WTC11 (cell line): ENCODE data around the gene SLC26A11. TPM values are rescaled to one million over a fixed set of nuclear protein-coding genes. Genes with fewer than 3 reads are reported as not detected.

Experiments used
- ATAC-seq: fragments of 200-7000 bp; cut with Tn5 transposase; 2 replicates; pipeline ENCODE4 v1.10.0; 2021; ENCODE audit warnings: mild to moderate bottlenecking, moderate library complexity
- CTCF ChIA-PET: fragments of 300-600 bp; sonication (Branson Sonifier 250); formaldehyde crosslinking; loops from one replicate; lab custom pipeline; 2021; ENCODE audit warnings: antibody characterized with exemption; lab: Charles Lee
- POLR2A ChIA-PET: fragments of 350-600 bp; sonication (Branson Sonifier 250); formaldehyde crosslinking; loops from one replicate; lab custom pipeline; 2021; ENCODE audit warnings: antibody characterized with exemption; lab: Charles Lee
- DNase-seq: peaks from one replicate; pipeline ENCODE4 v3.0.0; 2021; ENCODE audit warnings: low spot score
- H3K27ac Mint-ChIP-seq: 2 replicates; pipeline ENCODE4 v1.8.0; 2021; ENCODE audit warnings: mixed read lengths
- H3K27me3 Mint-ChIP-seq: 2 replicates; pipeline ENCODE4 v1.8.0; 2021; ENCODE audit warnings: low read depth, mild to moderate bottlenecking, moderate library complexity, mixed read lengths
- H3K36me3 Mint-ChIP-seq: 2 replicates; pipeline ENCODE4 v1.8.0; 2021; ENCODE audit warnings: mixed read lengths
- H3K4me1 Mint-ChIP-seq: 2 replicates; pipeline ENCODE4 v1.8.0; 2022; ENCODE audit warnings: mixed read lengths
- H3K4me3 Mint-ChIP-seq: 2 replicates; pipeline ENCODE4 v1.8.0; 2021; ENCODE audit warnings: mild to moderate bottlenecking, moderate library complexity, mixed read lengths
- H3K9me3 Mint-ChIP-seq: 2 replicates; pipeline ENCODE4 v1.8.0; 2021; ENCODE audit warnings: mixed read lengths
- CBFB ChIP-seq: sonication (generic); formaldehyde crosslinking; IDR thresholded peaks from 2 replicates; pipeline ENCODE4 v1.8.1; 2022; ENCODE audit warnings: mild to moderate bottlenecking, low read depth, missing genetic modification reagents
- CREB1 ChIP-seq: sonication (generic); formaldehyde crosslinking; IDR thresholded peaks from 2 replicates; pipeline ENCODE4 v1.8.0; 2023; ENCODE audit warnings: mild to moderate bottlenecking, missing genetic modification reagents
- CREM ChIP-seq: sonication (generic); formaldehyde crosslinking; IDR thresholded peaks from 2 replicates; pipeline ENCODE4 v1.8.1; 2022; ENCODE audit warnings: mild to moderate bottlenecking, missing genetic modification reagents, moderate library complexity
- ESRRA ChIP-seq: sonication (generic); formaldehyde crosslinking; IDR thresholded peaks from 2 replicates; pipeline ENCODE4 v1.8.1; 2022; ENCODE audit warnings: mild to moderate bottlenecking, missing genetic modification reagents, borderline replicate concordance
- JAZF1 ChIP-seq: fragments of 250-450 bp; sonication (Bioruptor Pico); IDR thresholded peaks from 2 replicates; pipeline ENCODE4 v1.9.0; 2021; ENCODE audit warnings: moderate library complexity, mild to moderate bottlenecking, inconsistent platforms
- KAT7 ChIP-seq: sonication (generic); formaldehyde crosslinking; IDR thresholded peaks from 2 replicates; pipeline ENCODE4 v1.8.1; 2023; ENCODE audit warnings: missing genetic modification reagents, mild to moderate bottlenecking, borderline replicate concordance
- NFATC4 ChIP-seq: fragments of 250-450 bp; sonication (Bioruptor Pico); IDR thresholded peaks from 2 replicates; pipeline ENCODE4 v1.9.0; 2021; ENCODE audit warnings: mild to moderate bottlenecking
- NFE2L1 ChIP-seq: sonication (generic); formaldehyde crosslinking; IDR thresholded peaks from 2 replicates; pipeline ENCODE4 v1.8.1; 2023; ENCODE audit warnings: missing genetic modification reagents
- NR2C2 ChIP-seq: sonication (generic); formaldehyde crosslinking; IDR thresholded peaks from 2 replicates; pipeline ENCODE4 v1.8.0; 2022; ENCODE audit warnings: mild to moderate bottlenecking, missing genetic modification reagents
- SP1 ChIP-seq: sonication (generic); formaldehyde crosslinking; conservative IDR thresholded peaks from 2 replicates; pipeline ENCODE4 v1.8.1; 2022; ENCODE audit warnings: missing genetic modification reagents
- TCF7 ChIP-seq: sonication (generic); formaldehyde crosslinking; IDR thresholded peaks from 2 replicates; pipeline ENCODE4 v1.8.0; 2022; ENCODE audit warnings: mild to moderate bottlenecking, low read depth, missing genetic modification reagents, moderate library complexity
- TEAD1 ChIP-seq: sonication (generic); formaldehyde crosslinking; IDR thresholded peaks from 2 replicates; pipeline ENCODE4 v1.8.0; 2022; ENCODE audit warnings: mild to moderate bottlenecking, missing genetic modification reagents
- TEAD4 ChIP-seq: sonication (generic); formaldehyde crosslinking; IDR thresholded peaks from 2 replicates; pipeline ENCODE4 v1.8.0; 2022; ENCODE audit warnings: mild to moderate bottlenecking, missing genetic modification reagents
- TP53 ChIP-seq: sonication (generic); formaldehyde crosslinking; IDR thresholded peaks from 2 replicates; pipeline ENCODE4 v1.8.1; 2023; ENCODE audit warnings: mild to moderate bottlenecking, missing genetic modification reagents
- ZNF121 ChIP-seq: sonication (generic); formaldehyde crosslinking; IDR thresholded peaks from 2 replicates; pipeline ENCODE4 v1.8.0; 2023; ENCODE audit warnings: missing genetic modification reagents
- total RNA-seq: library from RNA; stranded (reverse); gene quantifications from 3 replicates; pipeline ENCODE4 v1.2.3, GENCODE V29; 2021
- TF ChIP-seq, protein P1 (sequence below): sonication (generic); formaldehyde crosslinking; IDR thresholded peaks from 2 replicates; pipeline ENCODE4 v1.8.1; 2022; ENCODE audit warnings: mild to moderate bottlenecking, missing genetic modification reagents, moderate library complexity, borderline replicate concordance
- TF ChIP-seq, protein P2 (sequence below): sonication (generic); formaldehyde crosslinking; IDR thresholded peaks from 2 replicates; pipeline ENCODE4 v1.8.0; 2023; ENCODE audit warnings: missing genetic modification reagents
- TF ChIP-seq, protein P3 (sequence below): sonication (generic); formaldehyde crosslinking; IDR thresholded peaks from 2 replicates; pipeline ENCODE4 v1.8.1; 2022; ENCODE audit warnings: mild to moderate bottlenecking, moderate library complexity, missing genetic modification reagents
- TF ChIP-seq, protein P4 (sequence below): sonication (generic); formaldehyde crosslinking; IDR thresholded peaks from 2 replicates; pipeline ENCODE4 v1.8.1; 2023; ENCODE audit warnings: mild to moderate bottlenecking, missing genetic modification reagents, moderate library complexity
- TF ChIP-seq, protein P5 (sequence below): sonication (generic); formaldehyde crosslinking; IDR thresholded peaks from 2 replicates; pipeline ENCODE4 v1.8.0; 2022; ENCODE audit warnings: mild to moderate bottlenecking, missing genetic modification reagents
- TF ChIP-seq, protein P6 (sequence below): sonication (generic); formaldehyde crosslinking; IDR thresholded peaks from 2 replicates; pipeline ENCODE4 v1.8.0; 2022; ENCODE audit warnings: mild to moderate bottlenecking, missing genetic modification reagents

The SLC26A11 gene
- total RNA-seq, 1 experiment from 2014 or later, result 26.4 TPM

DNA sequence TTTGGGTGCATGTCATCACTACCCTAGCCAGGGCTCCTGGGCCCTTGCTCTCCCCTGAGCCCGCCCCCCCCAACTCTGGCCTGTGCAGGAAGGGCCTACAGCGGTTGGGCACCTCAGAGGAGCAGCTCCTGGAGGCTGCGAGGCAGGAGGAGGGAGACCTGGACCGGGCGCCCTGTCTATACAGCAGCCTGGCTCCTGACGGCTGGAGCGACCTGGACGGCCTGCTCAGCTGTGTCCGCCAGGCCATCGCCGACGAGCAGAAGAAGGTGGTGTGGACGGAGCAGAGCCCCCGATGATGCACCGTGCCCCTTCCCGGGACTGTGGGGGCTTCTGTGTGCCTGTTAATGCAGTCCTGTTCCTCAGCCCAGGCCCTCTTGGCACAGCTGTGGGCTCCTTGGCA is 12.2 kb upstream of the SLC26A11 start:
- ATAC-seq, result no peak
- no peaks in the 10 kb centered on the region for H3K9me3 Mint-ChIP-seq
- no peaks in the 10 kb centered on the region for H3K4me1 Mint-ChIP-seq
- CTCF ChIA-PET, result interaction anchor here (0.5 to 4.3 kb wide), 2 partner anchors 12 to 195 kb away, joined by 4 to 18 read pairs; no protein-coding TSS in a partner anchor
- peaks cover 8% of the 10 kb centered on the region for H3K36me3 Mint-ChIP-seq
- no peak overlapping the region for H3K4me3 Mint-ChIP-seq
- H3K27ac Mint-ChIP-seq, result no peak overlapping the region
- H3K27me3 Mint-ChIP-seq, result no peaks in the 10 kb centered on the region
- TF ChIP-seq TCF7 (CRISPR knock-in tag), result no peak
- no peak for TF ChIP-seq CREM (CRISPR knock-in tag)
- TF ChIP-seq, protein P1, sequence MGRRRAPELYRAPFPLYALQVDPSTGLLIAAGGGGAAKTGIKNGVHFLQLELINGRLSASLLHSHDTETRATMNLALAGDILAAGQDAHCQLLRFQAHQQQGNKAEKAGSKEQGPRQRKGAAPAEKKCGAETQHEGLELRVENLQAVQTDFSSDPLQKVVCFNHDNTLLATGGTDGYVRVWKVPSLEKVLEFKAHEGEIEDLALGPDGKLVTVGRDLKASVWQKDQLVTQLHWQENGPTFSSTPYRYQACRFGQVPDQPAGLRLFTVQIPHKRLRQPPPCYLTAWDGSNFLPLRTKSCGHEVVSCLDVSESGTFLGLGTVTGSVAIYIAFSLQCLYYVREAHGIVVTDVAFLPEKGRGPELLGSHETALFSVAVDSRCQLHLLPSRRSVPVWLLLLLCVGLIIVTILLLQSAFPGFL (CRISPR knock-in tag), result no peak
- TF ChIP-seq TEAD1 (CRISPR knock-in tag), result no peak
- no peak for TF ChIP-seq SP1
- DNase-seq, result no peak
- POLR2A ChIA-PET, result interaction anchor here (0.6 kb wide), 1 partner anchor 210 kb away, joined by 6 read pairs; no protein-coding TSS in a partner anchor

DNA sequence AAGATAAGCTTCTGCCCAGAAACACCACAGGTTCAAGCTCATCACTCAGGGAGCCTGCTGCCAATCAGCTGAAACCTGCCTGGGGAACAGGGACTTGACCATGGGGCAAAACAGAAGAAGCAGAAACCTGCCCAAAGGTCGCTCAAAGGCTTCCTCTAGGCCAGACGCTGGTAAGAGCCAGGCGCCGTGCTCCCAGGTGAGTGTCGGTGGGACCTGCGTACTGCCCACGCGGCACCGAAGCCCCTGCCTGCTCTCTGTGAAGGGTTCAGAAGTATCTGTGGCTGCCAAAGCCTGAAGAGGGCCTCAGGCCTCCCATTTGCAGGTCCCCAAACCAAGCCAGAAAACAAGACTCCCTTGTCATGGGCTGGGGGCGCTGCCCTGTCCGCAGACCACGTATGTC is 10.5 kb upstream of the SLC26A11 start:
- Mint-ChIP-seq H3K27me3 (no peaks in the 10 kb centered on the region), H3K4me1 (no peaks in the 10 kb centered on the region), H3K27ac (no peak overlapping the region)
- POLR2A ChIA-PET, result no interaction called here
- TF ChIP-seq TEAD4 (CRISPR knock-in tag) (no peak), NR2C2 (CRISPR knock-in tag) (no peak), TP53 (CRISPR knock-in tag) (no peak), CREB1 (CRISPR knock-in tag) (no peak), NFE2L1 (CRISPR knock-in tag) (no peak)
- TF ChIP-seq, protein P2, sequence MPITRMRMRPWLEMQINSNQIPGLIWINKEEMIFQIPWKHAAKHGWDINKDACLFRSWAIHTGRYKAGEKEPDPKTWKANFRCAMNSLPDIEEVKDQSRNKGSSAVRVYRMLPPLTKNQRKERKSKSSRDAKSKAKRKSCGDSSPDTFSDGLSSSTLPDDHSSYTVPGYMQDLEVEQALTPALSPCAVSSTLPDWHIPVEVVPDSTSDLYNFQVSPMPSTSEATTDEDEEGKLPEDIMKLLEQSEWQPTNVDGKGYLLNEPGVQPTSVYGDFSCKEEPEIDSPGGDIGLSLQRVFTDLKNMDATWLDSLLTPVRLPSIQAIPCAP (CRISPR knock-in tag), result no peak
- TF ChIP-seq, protein P1 (CRISPR knock-in tag), result no peak
- TF ChIP-seq, all 79 proteins: peak for 0
- H3K9me3 Mint-ChIP-seq, result no peaks in the 10 kb centered on the region
- H3K4me3 Mint-ChIP-seq, result no peak overlapping the region
- DNase-seq, result no peak
- no peak for ATAC-seq
- peaks cover 8% of the 10 kb centered on the region for H3K36me3 Mint-ChIP-seq
- CTCF ChIA-PET, result no interaction called here

DNA sequence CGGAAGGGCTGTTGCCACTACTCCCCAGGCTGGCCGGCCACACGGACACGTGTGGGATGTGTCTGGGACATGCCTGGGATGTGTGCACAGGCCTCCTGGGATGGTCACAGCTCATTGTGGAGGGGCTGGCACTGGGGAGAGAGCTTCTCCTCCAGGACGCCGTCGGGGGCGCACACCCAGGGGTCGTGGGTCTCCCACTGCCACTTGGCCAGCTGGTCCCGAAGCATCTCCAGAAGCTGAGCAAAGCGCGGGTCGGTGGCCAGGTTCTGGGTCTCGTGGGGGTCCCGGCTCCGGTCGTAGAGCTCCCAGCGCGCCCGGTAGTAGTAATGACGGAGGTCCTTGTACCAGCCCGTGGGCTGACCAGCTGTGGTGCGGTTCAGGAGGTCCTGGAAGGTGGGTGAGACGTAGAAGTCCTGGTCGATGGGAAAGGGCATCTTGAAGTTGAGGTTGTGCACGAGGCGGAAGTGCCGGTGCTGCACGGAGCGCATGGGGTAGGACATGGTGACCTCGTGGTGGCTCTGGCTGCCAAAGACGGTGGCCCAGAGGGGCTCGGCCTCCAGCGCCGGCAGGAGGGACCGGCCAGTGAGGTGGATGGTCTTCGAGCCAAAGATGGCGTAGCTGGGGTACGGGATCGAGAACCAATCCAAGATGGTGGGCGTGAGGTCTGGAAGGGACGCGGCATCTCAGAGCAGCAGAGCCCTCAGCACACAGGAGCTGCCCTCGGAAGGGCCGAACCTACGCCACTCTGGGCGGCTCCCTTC is 9.7 kb upstream of the SLC26A11 start:
- Mint-ChIP-seq H3K27ac (no peak overlapping the region), H3K36me3 (peaks cover 8% of the 10 kb centered on the region), H3K9me3 (no peaks in the 10 kb centered on the region), H3K4me1 (no peaks in the 10 kb centered on the region), H3K4me3 (no peak overlapping the region), H3K27me3 (no peaks in the 10 kb centered on the region)
- ChIA-PET CTCF (interaction anchor here (1.1 to 1.2 kb wide), 2 partner anchors 14 to 82 kb away, joined by 3 read pairs; no protein-coding TSS in a partner anchor), POLR2A (no interaction called here)
- TF ChIP-seq CBFB (CRISPR knock-in tag), result no peak
- no peak for TF ChIP-seq ESRRA
- TF ChIP-seq, protein P3, sequence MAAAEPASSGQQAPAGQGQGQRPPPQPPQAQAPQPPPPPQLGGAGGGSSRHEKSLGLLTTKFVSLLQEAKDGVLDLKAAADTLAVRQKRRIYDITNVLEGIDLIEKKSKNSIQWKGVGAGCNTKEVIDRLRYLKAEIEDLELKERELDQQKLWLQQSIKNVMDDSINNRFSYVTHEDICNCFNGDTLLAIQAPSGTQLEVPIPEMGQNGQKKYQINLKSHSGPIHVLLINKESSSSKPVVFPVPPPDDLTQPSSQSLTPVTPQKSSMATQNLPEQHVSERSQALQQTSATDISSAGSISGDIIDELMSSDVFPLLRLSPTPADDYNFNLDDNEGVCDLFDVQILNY (CRISPR knock-in tag), result no peak
- TF ChIP-seq JAZF1 (CRISPR knock-in tag), result no peak
- no peak for TF ChIP-seq NFATC4 (CRISPR knock-in tag)
- TF ChIP-seq, protein P4, sequence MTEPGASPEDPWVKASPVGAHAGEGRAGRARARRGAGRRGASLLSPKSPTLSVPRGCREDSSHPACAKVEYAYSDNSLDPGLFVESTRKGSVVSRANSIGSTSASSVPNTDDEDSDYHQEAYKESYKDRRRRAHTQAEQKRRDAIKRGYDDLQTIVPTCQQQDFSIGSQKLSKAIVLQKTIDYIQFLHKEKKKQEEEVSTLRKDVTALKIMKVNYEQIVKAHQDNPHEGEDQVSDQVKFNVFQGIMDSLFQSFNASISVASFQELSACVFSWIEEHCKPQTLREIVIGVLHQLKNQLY (CRISPR knock-in tag), result no peak
- TF ChIP-seq KAT7, result no peak
- no peak for TF ChIP-seq ZNF121
- TF ChIP-seq, protein P5, sequence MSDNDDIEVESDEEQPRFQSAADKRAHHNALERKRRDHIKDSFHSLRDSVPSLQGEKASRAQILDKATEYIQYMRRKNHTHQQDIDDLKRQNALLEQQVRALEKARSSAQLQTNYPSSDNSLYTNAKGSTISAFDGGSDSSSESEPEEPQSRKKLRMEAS, result no peak
- TF ChIP-seq, protein P6, sequence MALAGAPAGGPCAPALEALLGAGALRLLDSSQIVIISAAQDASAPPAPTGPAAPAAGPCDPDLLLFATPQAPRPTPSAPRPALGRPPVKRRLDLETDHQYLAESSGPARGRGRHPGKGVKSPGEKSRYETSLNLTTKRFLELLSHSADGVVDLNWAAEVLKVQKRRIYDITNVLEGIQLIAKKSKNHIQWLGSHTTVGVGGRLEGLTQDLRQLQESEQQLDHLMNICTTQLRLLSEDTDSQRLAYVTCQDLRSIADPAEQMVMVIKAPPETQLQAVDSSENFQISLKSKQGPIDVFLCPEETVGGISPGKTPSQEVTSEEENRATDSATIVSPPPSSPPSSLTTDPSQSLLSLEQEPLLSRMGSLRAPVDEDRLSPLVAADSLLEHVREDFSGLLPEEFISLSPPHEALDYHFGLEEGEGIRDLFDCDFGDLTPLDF (CRISPR knock-in tag), result no peak
- no peak for DNase-seq
- no peak for ATAC-seq
